HG03354 (cell line): ENCODE data around the gene NUDCD2.
"Not testable (repeated sequence)": the region's sequence is repeated elsewhere in the genome, so short reads cannot be mapped to it uniquely, and the experiment has no call there.

ENCODE experiments used
- ATAC-seq: cut with Tn5 transposase; IDR thresholded peaks from one replicate; pipeline ENCODE4 v1.9.1; 2021; ENCODE audit warnings: mild to moderate bottlenecking; ENCODE audit not compliant: unreplicated experiment, poor library complexity, severe bottlenecking

Gene NUDCD2

DNA sequence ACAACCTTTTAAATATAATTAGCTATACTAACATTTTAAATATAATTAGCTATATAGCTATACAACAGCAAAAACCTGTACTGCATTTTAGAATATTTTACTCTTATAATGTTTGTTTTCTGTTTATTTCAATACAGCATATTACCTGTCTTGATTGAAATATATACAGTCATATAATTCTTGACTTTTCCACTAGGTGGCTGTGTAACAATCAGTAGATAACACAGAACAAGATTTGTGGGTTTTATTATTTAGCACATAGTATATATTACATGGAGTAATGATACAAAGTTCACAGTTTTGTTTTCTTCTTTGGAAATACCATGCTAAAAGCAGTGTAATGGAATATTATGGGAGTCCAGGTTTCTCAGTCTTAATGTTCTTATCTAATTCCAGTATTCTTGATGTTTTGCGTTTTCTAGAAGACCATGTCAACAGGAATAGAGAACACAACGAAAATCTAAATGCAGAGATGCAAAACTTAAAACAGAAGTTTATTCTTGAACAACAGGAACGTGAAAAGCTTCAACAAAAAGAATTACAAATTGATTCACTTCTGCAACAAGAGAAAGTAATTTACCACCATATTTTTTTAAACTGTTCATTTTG, 13.8 kb upstream of the NUDCD2 start:
- ATAC-seq: peak; percentile 94

DNA sequence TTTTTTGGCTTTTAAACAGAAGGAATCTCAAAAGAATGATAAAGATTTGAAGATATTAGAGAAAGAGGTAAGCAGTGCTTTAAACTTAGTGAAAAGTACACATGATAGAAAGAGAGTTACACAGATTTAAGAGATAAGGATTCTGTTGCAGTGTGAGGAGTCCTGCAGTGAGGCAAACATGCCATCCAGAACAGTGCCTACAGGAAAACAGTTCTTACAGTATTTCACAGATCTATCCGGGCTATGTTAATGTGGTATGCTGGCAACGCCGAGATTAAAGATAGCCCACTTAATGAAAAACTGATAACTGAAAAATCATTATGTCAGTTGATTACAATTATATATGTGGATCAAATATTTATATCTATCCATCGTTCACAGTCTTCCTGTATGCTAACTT, 7.8 kb upstream of the NUDCD2 start:
- ATAC-seq: no peak

DNA sequence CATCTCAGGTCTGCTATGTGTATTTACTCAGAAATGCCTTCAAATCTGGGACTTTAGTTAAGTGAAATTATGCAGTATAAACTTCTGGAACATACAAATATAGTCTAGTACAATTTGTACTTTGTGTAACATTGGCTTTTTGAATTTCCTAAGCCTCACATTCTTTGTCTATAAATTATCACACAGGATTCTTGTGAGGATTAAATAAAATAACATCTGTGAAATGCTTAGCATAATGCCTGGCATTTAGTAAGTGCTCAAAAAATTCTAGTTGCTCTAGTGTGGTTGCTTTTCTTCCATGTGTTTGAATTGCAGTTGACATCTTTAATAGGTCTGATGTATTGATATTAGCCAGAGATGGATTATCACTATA, 3.1 kb upstream of the NUDCD2 start:
- no peak for ATAC-seq

DNA sequence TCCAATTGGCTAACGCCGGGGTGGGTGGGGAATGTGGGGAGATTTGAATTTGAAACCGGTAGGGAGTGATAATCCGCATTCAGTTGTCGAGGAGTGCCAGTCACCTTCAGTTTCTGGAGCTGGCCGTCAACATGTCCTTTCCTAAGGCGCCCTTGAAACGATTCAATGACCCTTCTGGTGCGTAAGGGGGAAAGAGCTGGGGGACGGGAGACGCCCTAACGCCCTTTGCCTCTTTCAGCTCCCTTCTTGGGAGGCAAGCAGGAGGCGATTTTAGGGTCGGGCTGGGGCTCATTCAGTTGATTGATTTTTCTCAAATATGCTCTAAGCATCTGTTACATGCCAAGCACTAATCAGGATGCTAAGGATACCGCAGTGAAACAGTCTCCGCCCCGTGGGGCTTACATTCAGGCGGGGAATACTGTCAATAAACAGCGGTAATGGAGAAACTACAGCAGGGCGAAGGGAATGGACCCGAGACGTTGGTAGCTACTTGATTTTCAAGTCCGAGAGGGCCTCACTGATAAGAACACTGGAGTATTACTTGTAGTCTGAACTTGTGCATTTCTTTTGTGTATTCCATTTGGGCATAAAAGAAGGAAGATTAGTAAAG, 765 bp upstream of the NUDCD2 start, which contains the start of gene HMMR:
Gene HMMR (plus strand): TSS at position 71 of the 610 bp plus-strand sequence. CDS start 61 bp downstream, at position 132.
- ATAC-seq: no peak

DNA sequence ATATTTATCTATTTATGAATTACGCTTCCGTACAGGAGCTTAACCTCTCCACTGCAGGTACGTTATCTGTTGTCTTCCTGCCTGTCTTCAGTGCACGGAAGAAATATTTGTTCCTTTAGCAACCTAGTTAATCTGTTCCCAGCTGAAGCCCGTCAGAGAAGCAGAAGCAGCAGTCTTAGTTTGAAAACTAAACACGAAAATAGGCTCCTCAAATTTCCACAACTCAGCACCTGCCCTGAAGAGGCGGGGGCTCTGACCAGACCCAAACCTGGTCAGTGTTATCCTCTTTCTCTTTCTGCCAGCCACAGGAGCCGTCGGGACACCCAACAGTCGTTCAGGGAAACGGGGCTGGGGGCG, 462 bp downstream of the NUDCD2 start:
- peak; percentile 20 for ATAC-seq

DNA sequence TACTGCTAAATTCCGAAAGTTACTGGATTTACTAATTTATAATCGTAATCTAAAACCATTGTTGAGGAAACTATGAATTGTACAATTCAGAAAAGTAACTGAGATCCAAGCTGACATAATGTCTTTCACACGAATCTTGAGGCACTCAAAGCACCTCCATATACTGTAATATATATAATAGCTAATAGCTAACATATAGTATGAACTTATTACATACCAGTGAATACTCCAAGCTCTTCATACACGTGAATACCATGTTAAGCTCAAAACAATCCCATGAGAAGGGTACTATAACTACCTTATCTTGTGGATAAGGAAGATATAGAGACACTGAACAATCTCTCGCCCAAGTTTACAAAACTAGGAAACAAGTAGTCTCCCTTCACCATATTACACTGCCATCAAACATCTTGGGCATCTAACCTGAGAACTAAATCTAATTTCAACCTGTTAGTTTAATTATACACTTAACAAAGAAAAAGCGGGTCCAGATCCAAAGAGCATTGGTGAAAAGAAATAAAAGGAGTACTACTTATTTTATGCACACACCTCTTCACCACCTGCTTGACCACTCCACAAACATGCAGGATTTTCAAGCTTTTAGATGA, 1.0 kb downstream of the NUDCD2 start:
- no peak for ATAC-seq

DNA sequence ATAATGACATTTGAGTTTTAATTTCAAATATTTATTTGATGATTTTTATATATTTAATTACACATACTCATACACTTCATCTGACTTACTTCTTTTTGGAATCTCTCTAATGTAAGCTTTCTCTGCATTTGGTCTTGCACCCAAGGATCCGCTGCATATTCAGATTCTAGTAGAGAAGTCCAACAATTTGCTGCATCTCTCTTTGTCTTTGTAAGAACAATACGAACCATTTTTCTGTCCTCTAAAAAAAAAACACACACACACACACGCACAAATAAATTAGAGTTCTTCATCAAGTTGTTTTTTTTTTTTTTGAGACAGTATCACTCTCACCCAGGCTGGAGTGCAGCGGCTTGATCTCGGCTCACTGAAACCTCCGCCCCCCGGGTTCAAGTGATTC, 3.1 kb downstream of the NUDCD2 start:
- no peak for ATAC-seq

DNA sequence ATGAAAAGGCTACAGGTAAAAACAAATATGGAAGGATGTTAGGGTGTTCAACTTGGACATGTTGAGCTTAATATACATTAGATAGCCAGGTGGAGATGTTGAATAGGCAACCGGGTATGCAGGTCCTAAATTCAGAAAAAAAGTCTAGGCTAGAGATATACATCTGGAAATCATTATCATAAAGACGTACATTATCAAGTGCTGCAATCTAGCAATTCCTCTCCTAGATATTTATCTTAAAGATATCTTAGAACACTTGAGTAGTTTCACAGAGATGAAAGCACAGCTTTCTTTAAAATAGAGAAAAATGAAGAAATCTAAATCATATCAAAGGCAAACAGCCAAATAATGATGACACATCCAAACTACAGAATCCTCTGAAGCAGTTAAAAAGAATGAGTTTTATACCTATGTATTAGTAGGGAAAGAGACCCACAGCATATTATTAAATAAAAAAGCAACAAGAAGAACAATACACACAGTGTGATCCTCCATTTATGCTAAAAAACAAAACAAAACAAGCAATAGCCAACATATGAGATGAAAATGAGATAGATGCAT, 3.8 kb downstream of the NUDCD2 start:
- ATAC-seq: no peak

DNA sequence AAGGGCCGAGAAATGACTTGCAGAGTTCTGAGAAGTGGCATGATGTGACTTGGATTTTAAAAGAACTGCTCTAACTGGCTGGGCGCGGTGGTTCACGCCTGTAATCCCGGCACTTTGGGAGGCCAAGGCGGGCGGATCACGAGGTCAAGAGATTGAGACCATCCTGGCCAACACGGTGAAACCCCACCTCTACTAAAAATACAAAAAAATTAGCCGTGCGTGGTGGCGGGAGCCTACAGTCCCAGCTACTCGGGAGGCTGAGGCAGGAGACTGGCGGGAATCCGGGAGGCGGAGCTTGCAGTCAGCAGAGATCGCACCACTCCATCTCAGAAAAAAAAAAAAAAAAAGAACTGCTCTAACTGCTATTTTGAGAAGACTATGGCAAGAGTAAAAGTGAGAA, 4.5 kb downstream of the NUDCD2 start:
- not testable (repeated sequence) for ATAC-seq

DNA sequence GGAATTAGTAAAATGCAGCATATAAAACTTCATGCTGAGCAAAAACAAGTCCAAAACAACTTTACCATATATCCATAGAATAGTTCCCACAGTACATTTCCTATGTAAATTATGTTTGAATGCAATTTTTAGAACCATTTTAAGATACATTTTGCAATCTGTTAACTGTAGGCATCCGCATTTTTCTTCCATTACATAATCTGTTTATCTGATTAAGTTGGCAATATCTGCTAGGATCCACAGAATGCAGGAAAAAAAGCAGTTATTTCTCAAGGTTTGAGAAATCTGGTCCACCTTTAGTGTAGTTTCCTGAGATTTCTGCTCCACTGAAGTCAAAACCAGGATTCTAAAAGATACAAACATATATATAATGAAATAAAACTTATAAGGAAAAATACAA, 6.2 kb downstream of the NUDCD2 start:
- ATAC-seq: no peak

DNA sequence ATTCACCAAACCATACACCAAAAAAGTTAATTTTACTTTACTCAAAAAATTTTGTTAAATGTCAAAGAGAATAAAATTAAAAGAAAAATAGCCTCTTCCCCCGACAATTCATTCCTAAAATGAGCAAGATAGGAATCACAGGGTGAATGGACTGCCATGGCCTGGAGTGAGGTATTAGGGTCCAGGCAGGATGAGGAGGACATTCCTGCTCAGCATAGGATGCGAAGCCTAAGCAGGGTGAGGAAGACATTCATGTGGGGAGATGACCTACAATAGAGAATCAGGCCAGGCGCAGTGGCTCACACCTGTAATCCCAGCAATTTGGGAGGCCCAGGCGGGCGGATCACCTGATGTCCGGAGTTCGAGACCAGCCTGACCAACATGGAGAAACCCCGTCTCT, 8.4 kb downstream of the NUDCD2 start:
- no peak for ATAC-seq

DNA sequence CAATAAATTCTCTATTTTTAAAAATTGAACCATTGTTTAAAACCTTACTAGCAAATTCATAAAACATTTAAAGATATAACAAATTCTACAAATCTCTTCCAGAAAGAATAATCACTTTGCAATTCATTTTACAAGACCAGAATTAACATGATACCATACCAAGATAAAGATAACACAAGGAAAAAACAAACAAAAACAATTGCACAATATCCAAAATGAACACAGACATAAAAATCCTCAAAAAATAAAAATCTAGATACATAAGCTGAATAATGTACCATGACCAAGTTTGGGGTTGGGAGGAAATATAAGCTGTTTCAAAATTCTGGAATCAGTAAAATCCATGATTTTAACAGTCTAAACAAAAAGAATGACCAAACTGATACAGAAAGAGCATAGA, 11.4 kb downstream of the NUDCD2 start:
- no peak for ATAC-seq

DNA sequence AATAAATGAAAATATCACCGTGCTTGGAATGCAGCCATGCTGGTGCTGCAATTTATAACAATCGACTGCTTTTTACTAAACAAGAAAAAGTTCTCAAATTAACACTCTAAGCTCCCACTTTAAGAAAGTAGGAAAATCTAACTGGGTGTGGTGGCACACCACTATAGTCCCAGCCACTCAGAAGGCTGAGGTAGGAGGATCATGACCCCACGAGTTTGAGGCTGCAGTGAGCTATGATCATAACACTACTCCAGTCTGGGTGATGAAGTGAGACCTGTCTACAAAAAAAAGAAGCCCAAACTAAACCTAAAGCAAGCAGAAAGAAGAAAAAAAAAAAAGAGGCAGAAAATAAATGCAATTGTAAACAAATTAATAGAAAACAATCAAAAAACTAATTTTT, 12.0 kb downstream of the NUDCD2 start:
- no peak for ATAC-seq

DNA sequence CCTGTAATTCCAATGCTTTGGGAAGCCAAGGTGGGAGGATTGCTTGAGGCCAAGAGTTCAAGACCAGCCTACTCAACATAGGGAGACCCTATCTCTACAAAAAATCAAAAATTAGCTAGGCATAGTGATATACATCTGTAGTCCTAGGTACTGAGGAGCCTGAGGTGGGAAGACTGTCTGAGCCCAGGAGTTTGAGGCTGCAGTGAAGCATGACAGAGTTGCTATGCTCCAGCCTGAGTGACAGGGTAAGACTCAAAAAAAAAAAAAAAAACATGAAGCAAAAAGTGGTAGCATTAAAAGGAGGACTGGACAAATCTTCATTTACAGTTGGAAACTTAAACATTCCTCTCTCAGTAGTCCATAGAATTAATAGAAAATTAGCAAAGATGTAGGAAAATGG, 12.7 kb downstream of the NUDCD2 start:
- no peak for ATAC-seq

DNA sequence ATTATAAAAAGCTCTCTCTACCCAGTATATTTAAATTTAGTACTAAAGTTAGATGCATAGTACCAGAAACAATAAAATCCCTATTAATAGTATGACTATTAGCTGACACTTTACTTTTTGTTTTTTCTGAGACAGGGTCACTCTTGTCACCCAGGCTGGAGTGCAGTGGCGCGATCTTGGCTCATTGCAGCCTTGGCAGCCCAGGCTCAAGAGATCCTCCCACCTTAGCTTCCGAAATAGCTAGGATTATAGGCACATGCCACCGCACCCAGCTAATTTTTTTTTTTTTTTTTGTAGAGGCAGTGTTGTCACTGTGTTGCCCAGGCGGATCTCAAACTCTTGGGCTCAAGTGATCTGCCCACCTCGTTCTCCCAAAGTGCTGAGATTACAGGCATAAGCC, 14.6 kb downstream of the NUDCD2 start:
- ATAC-seq: no peak

DNA sequence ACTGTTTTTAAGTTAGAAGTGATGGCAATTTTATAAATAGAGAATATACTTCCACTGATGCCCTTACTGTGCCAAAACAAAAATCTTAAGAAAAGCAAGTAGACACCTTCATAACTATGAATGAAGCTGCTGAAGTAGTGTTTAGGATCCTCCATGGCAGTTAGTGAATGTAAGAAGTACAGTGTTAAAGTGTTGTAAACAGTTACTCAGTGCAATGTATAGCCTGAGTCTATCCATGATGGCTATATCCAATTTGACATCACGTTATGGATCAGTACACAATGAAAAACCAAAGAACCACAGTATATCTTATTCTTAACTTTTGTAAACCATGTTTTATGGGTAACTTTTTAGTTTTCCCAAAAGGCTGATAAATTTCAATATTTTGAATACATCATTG, 15.4 kb downstream of the NUDCD2 start:
- ATAC-seq: no peak

DNA sequence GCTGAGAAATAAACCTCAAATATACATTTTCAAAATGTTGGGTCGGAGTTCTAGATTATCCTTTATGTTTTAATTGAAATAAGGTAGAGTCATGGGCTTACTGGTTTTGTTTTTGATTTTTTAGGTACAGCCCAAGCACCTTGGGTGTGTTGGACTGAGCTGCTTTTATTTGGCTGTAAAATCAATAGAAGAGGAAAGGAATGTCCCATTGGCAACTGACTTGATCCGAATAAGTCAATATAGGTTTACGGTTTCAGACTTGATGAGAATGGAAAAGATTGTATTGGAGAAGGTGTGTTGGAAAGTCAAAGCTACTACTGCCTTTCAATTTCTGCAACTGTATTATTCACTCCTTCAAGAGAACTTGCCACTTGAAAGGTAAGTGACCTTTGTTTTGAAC, 18.9 kb downstream of the NUDCD2 start:
- ATAC-seq: no peak

DNA sequence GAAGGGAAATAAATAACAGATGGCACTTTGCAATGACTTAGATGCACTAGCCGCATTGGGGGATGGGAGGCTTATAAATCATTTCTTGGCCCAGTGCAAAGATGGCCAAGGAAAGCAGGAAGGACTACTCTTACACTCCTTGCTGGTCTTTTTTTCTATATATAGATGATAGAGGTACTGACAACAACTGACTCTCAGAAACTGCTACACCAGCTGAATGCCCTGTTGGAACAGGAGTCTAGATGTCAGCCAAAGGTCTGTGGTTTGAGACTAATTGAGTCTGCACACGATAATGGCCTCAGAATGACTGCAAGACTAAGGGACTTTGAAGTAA, 20.8 kb downstream of the NUDCD2 start:
- ATAC-seq: no peak

DNA sequence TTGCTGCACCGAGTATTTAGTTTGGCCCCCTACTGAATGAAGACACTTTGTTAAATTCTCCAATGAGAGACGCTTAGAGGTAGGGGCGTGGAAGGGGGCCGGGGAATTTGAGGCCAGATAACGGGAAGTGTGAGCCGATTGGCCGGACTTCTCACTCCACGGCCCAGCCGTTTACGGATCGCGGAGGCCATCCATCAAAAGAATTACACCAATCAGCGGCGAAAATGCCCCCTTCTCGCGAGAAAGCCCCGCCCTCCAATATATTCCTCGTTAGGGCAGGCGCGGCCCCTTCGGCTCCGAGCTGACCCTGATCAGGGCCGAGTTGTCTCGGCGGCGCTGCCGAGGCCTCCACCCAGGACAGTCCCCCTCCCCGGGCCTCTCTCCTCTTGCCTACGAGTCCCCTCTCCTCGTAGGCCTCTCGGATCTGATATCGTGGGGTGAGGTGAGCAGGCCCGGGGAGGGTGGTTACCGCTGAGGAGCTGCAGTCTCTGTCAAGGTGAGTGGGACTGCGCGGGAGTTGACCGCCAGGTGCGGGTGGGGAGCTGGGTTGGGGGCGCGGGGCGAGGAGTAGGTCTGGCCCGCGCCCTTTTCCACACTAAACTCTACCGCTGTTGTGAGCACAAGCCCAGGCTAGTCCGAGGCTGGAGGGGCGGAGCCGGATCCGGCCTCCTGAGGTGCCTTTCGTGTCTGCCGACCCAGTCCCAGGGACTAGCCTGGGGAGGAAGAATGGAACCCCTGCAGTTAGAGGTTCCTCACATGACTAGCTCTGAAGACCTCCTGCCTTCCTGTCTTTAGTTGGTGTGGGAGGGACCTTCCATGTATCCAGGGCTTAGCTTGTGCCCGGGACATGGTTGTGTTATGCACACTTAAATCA, 22.4 kb downstream of the NUDCD2 start, which contains the start of gene CCNG1:
Gene CCNG1 (plus strand): TSS at position 287 of the 874 bp plus-strand sequence. CDS start 1,662 bp downstream, outside the sequence.
- peak; percentile 95 for ATAC-seq

DNA sequence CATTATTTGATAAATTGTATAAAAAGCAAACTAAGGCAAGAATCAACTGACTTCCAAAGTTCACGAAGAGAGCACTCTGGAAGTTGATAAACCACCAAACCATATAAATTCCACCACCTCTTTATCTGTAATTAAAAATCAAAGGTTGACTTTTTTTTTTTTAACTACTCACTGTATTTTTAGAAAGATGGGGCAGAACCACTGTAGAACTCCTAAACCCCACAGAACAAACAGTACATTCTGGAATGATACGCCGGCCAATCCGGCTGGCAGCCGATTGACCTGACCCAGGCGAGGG, 22.9 kb downstream of the NUDCD2 start:
- ATAC-seq: no peak

DNA sequence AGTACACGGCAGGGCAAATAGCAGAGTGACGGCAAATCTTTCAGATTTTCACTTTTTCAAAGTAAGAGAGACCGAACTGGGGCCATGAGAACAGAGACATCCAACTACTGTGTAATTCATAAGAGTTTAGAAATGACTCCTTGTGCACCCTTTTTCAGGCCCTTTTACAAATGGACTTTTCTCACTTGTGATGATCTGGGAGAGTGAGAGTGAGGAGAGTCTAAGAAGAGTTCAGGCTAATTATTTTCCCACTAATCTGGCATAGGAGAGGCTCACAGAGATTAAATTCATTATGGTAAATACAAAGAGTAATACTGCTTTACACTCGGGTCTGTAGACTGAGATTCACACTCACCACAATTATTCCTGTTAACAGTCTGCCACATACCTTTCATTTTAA, 23.4 kb downstream of the NUDCD2 start:
- no peak for ATAC-seq
